ENCODE results near the gene DNAJB9. TPM values are rescaled to one million over a fixed set of nuclear protein-coding genes. Genes with fewer than 3 reads are reported as not detected.

Gene DNAJB9
- total and polyA plus RNA-seq, 2 experiments from 2014 or later = 33.8 to 39.3 TPM

DNA sequence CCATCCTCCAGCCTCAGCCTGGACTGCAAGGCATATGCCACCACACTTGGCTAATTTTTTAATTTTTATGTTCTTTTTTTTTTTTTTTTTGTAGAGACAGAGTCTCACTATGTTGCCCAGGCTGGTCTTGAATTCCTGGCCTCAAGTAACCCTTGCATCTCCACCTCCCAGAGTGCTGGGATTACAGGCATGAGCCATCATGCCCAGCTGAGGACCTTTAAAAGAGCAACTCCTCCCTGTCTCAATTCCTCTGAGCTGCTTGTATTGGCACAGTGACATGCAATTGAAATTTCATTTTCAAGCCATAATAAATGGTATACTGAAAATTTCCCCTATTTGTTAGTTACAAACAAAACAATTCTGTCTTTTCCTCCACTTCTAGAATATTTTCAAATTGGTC lies 19.5 kb downstream of the DNAJB9 start:
- Histone ChIP-seq H3K27me3 (replicated peaks; ENCODE audit: insufficient read depth) (0 out of 2 replicates have a peak, but pooled peaks cover 4% of the 10 kb centered on the region), H3F3A (ENCODE audit: insufficient read depth) (no peaks in the 10 kb centered on the region), H3K9me3 (ENCODE audit: low read depth) (no peaks in the 10 kb centered on the region), H3K4me2 (ENCODE audit: unreplicated experiment) (no peak overlapping the region), H3K4me1 (ENCODE audit: insufficient read depth) (no peaks in the 10 kb centered on the region), H3K9ac (no peak overlapping the region), H3K9me2 (ENCODE audit: insufficient read depth) (no peaks in the 10 kb centered on the region), H3K27ac (no peak overlapping the region), H4K20me1 (ENCODE audit: insufficient read depth) (no peaks in the 10 kb centered on the region), H2AFZ (no peak overlapping the region), H3K79me2 (ENCODE audit: insufficient read depth) (no peaks in the 10 kb centered on the region), H3K4me3 (no peak overlapping the region), H3K36me3 (ENCODE audit: low read depth) (no peaks in the 10 kb centered on the region)
- TF ChIP-seq EZH2phosphoT487 (IDR thresholded peaks at IDR 0.05; ENCODE audit: insufficient read depth, low read depth) (no peak), EZH2 (IDR thresholded peaks at IDR 0.05; ENCODE audit: insufficient read depth, poor library complexity, severe bottlenecking) (no peak)
- in situ Hi-C loops (cut with MboI) = no loop called here
- no peak for DNase-seq

GRCh38 chr7:108589874-108590273 lies 20.2 kb downstream of the DNAJB9 start:
- Histone ChIP-seq H3K9me3 (ENCODE audit: low read depth) (no peaks in the 10 kb centered on the region), H3K27me3 (replicated peaks; ENCODE audit: insufficient read depth) (0 out of 2 replicates have a peak, but pooled peaks cover 4% of the 10 kb centered on the region), H4K20me1 (ENCODE audit: insufficient read depth) (no peaks in the 10 kb centered on the region), H3K9ac (no peak overlapping the region), H3K4me3 (no peak overlapping the region), H3K9me2 (ENCODE audit: insufficient read depth) (no peaks in the 10 kb centered on the region), H3K4me2 (ENCODE audit: unreplicated experiment) (no peak overlapping the region), H3K27ac (no peak overlapping the region), H3K4me1 (ENCODE audit: insufficient read depth) (no peaks in the 10 kb centered on the region), H3K36me3 (ENCODE audit: low read depth) (no peaks in the 10 kb centered on the region), H2AFZ (no peak overlapping the region), H3K79me2 (ENCODE audit: insufficient read depth) (no peaks in the 10 kb centered on the region), H3F3A (ENCODE audit: insufficient read depth) (no peaks in the 10 kb centered on the region)
- DNase-seq = no peak
- whole genome bisulfite sequencing, 2 experiments (ENCODE audit: low coverage in 1 of 2, low lambda C conversion rate in 2 of 2, missing lambda C conversion rate in 2 of 2) = 47 to 56% methylated on average over 1 of the region's 1 CpG
- in situ Hi-C loops (cut with MboI) = no loop called here
- TF ChIP-seq EZH2phosphoT487 (IDR thresholded peaks at IDR 0.05; ENCODE audit: insufficient read depth, low read depth) (no peak), EZH2 (IDR thresholded peaks at IDR 0.05; ENCODE audit: insufficient read depth, poor library complexity, severe bottlenecking) (no peak)

- in situ Hi-C loops (cut with MboI) = no loop called here
- H3K9me3 ChIP-seq (ENCODE audit: low read depth) = no peaks in the 10 kb centered on the region
These were observed 20.9 kb downstream of the DNAJB9 start for GRCh38 chr7:108590606-108591005.

GRCh38 chr7:108592646-108593201 lies 23.1 kb downstream of the DNAJB9 start:
- DNase-seq = peak; percentile 14
- no peaks in the 10 kb centered on the region for H3F3A ChIP-seq (ENCODE audit: insufficient read depth)
- no peak overlapping the region for H3K27ac ChIP-seq
- no peaks in the 10 kb centered on the region for H3K9me3 ChIP-seq (ENCODE audit: low read depth)
- no peaks in the 10 kb centered on the region for H4K20me1 ChIP-seq (ENCODE audit: insufficient read depth)
- WGBS, 2 experiments (ENCODE audit: low coverage in 1 of 2, low lambda C conversion rate in 2 of 2, missing lambda C conversion rate in 2 of 2) = 8 to 11% methylated on average over 3 of the region's 3 CpGs
- no peaks in the 10 kb centered on the region for H3K36me3 ChIP-seq (ENCODE audit: low read depth)
- H3K4me1 ChIP-seq (ENCODE audit: insufficient read depth) = no peaks in the 10 kb centered on the region
- in situ Hi-C loops (cut with MboI) = no loop called here
- no peak overlapping the region for H2AFZ ChIP-seq
- no peak for TF ChIP-seq EZH2phosphoT487 (IDR thresholded peaks at IDR 0.05; ENCODE audit: insufficient read depth, low read depth)
- no peak overlapping the region for H3K4me2 ChIP-seq (ENCODE audit: unreplicated experiment)
- H3K4me3 ChIP-seq = no peak overlapping the region
- H3K9me2 ChIP-seq (ENCODE audit: insufficient read depth) = no peaks in the 10 kb centered on the region
- no peak overlapping the region for H3K9ac ChIP-seq
- H3K27me3 ChIP-seq (replicated peaks; ENCODE audit: insufficient read depth) = no peaks in the 10 kb centered on the region
- no peaks in the 10 kb centered on the region for H3K79me2 ChIP-seq (ENCODE audit: insufficient read depth)

More at GRCh38 chr7:108590606-108591005, 20.9 kb downstream of the DNAJB9 start:
- H3K79me2 ChIP-seq (ENCODE audit: insufficient read depth) = no peaks in the 10 kb centered on the region
- H2AFZ ChIP-seq = no peak overlapping the region
- no peak for TF ChIP-seq EZH2phosphoT487 (IDR thresholded peaks at IDR 0.05; ENCODE audit: insufficient read depth, low read depth)
- no peak for TF ChIP-seq EZH2 (IDR thresholded peaks at IDR 0.05; ENCODE audit: insufficient read depth, poor library complexity, severe bottlenecking)
- 49 to 54% methylated on average over 2 of the region's 2 CpGs for WGBS, 2 experiments (ENCODE audit: low coverage in 1 of 2, low lambda C conversion rate in 2 of 2, missing lambda C conversion rate in 2 of 2)
- no peaks in the 10 kb centered on the region for H3F3A ChIP-seq (ENCODE audit: insufficient read depth)
- no peak overlapping the region for H3K4me3 ChIP-seq
- no peaks in the 10 kb centered on the region for H4K20me1 ChIP-seq (ENCODE audit: insufficient read depth)
- DNase-seq = no peak
- 0 out of 2 replicates have a peak, but pooled peaks cover under 1% of the 10 kb centered on the region for H3K27me3 ChIP-seq (replicated peaks; ENCODE audit: insufficient read depth)
- no peaks in the 10 kb centered on the region for H3K4me1 ChIP-seq (ENCODE audit: insufficient read depth)
- H3K9ac ChIP-seq = no peak overlapping the region
- H3K4me2 ChIP-seq (ENCODE audit: unreplicated experiment) = no peak overlapping the region
- no peak overlapping the region for H3K27ac ChIP-seq
- H3K9me2 ChIP-seq (ENCODE audit: insufficient read depth) = no peaks in the 10 kb centered on the region
- H3K36me3 ChIP-seq (ENCODE audit: low read depth) = no peaks in the 10 kb centered on the region

DNA sequence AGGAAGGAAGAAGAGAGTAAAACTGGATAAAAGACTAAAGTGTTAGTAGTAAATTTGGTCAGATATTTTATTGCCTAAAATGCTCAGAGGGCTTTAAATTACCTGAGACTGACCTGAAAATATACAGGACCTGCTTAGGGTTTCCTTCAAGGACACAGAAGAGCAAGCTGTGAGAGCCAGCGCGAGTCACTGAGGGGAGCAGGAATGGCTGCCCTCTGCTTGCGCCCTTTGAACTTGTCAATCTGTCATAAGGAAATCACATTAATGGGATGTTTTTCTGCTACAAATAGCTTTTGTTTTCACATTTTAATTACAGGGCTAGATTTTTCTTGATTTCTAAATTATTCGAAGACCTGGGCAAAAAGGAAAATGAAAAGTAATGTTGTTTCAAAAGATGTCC lies 26.9 kb downstream of the DNAJB9 start:
- in situ Hi-C loops (cut with MboI) = no loop called here
- WGBS, 2 experiments (ENCODE audit: low coverage in 1 of 2, low lambda C conversion rate in 2 of 2, missing lambda C conversion rate in 2 of 2) = 78 to 84% methylated on average over 4 of the region's 4 CpGs
- Histone ChIP-seq H3K4me3 (no peak overlapping the region), H2AFZ (no peak overlapping the region), H3K27me3 (replicated peaks; ENCODE audit: insufficient read depth) (peaks cover 16% of the 10 kb centered on the region), H3K4me1 (ENCODE audit: insufficient read depth) (no peaks in the 10 kb centered on the region), H3K9me3 (ENCODE audit: low read depth) (no peaks in the 10 kb centered on the region), H3K9ac (no peak overlapping the region), H3K27ac (no peak overlapping the region), H3K9me2 (ENCODE audit: insufficient read depth) (no peaks in the 10 kb centered on the region), H3K4me2 (ENCODE audit: unreplicated experiment) (no peak overlapping the region), H3K79me2 (ENCODE audit: insufficient read depth) (no peaks in the 10 kb centered on the region), H3F3A (ENCODE audit: insufficient read depth) (no peaks in the 10 kb centered on the region), H3K36me3 (ENCODE audit: low read depth) (no peaks in the 10 kb centered on the region), H4K20me1 (ENCODE audit: insufficient read depth) (no peaks in the 10 kb centered on the region)
- DNase-seq = no peak
- TF ChIP-seq EZH2phosphoT487 (IDR thresholded peaks at IDR 0.05; ENCODE audit: insufficient read depth, low read depth) (no peak), EZH2 (IDR thresholded peaks at IDR 0.05; ENCODE audit: insufficient read depth, poor library complexity, severe bottlenecking) (no peak)

Measured in GM23248 (cell line).